ENCODE results near the gene NUDT7.

Gene NUDT7

GRCh38 chr16:77784441-77785372 is 62.4 kb downstream of the NUDT7 start:
- H3K27ac ChIP-seq (replicated peaks): no peak overlapping the region
- TF ChIP-seq SPI1 (IDR thresholded peaks at IDR 0.05; ENCODE audit: borderline replicate concordance, low read depth) (no peak), CTCF (IDR thresholded peaks at IDR 0.05; ENCODE audit: insufficient read depth, low read length) (no peak), REST (IDR thresholded peaks at IDR 0.05; ENCODE audit: insufficient replicate concordance, low read depth) (no peak), POLR2AphosphoS5 (IDR thresholded peaks at IDR 0.05; ENCODE audit: low read depth) (no peak), GABPA (IDR thresholded peaks at IDR 0.05; ENCODE audit: low read depth) (no peak)
- H3K4me3 ChIP-seq (replicated peaks; ENCODE audit: insufficient read depth, low read length): no peak overlapping the region
- no peak for DNase-seq (ENCODE audit: low read depth in 1 of 2, low spot score in 1 of 2)
- peaks cover 22% of the 10 kb centered on the region for H3K27me3 ChIP-seq (ENCODE audit: insufficient read depth, poor library complexity, severe bottlenecking)

GRCh38 chr16:77785373-77785764 is 63.1 kb downstream of the NUDT7 start:
- no peak overlapping the region for H3K4me3 ChIP-seq (replicated peaks; ENCODE audit: insufficient read depth, low read length)
- H3K27me3 ChIP-seq (ENCODE audit: insufficient read depth, poor library complexity, severe bottlenecking): peaks cover 28% of the 10 kb centered on the region
- TF ChIP-seq SPI1 (IDR thresholded peaks at IDR 0.05; ENCODE audit: borderline replicate concordance, low read depth): no peak
- TF ChIP-seq GABPA (IDR thresholded peaks at IDR 0.05; ENCODE audit: low read depth): no peak
- no peak for TF ChIP-seq POLR2AphosphoS5 (IDR thresholded peaks at IDR 0.05; ENCODE audit: low read depth)
- no peak for TF ChIP-seq CTCF (IDR thresholded peaks at IDR 0.05; ENCODE audit: insufficient read depth, low read length)
- TF ChIP-seq REST (IDR thresholded peaks at IDR 0.05; ENCODE audit: insufficient replicate concordance, low read depth): no peak
- H3K27ac ChIP-seq (replicated peaks): no peak overlapping the region
- no peak for DNase-seq (ENCODE audit: low read depth in 1 of 2, low spot score in 1 of 2)

- DNase-seq (ENCODE audit: low read depth in 1 of 2, low spot score in 1 of 2): no peak
- peaks cover 32% of the 10 kb centered on the region for H3K27me3 ChIP-seq (ENCODE audit: insufficient read depth, poor library complexity, severe bottlenecking)
- no peak for TF ChIP-seq GABPA (IDR thresholded peaks at IDR 0.05; ENCODE audit: low read depth)
- TF ChIP-seq SPI1 (IDR thresholded peaks at IDR 0.05; ENCODE audit: borderline replicate concordance, low read depth): no peak
- no peak overlapping the region for H3K27ac ChIP-seq (replicated peaks)
- no peak overlapping the region for H3K4me3 ChIP-seq (replicated peaks; ENCODE audit: insufficient read depth, low read length)
Observed at GRCh38 chr16:77786186-77786847, 64.0 kb downstream of the NUDT7 start.

GRCh38 chr16:77787452-77787851 is 65.1 kb downstream of the NUDT7 start:
- DNase-seq (ENCODE audit: low read depth in 1 of 2, low spot score in 1 of 2): no peak
- TF ChIP-seq GABPA (IDR thresholded peaks at IDR 0.05; ENCODE audit: low read depth) (no peak), SPI1 (IDR thresholded peaks at IDR 0.05; ENCODE audit: borderline replicate concordance, low read depth) (no peak), CTCF (IDR thresholded peaks at IDR 0.05; ENCODE audit: insufficient read depth, low read length) (no peak), REST (IDR thresholded peaks at IDR 0.05; ENCODE audit: insufficient replicate concordance, low read depth) (no peak), POLR2AphosphoS5 (IDR thresholded peaks at IDR 0.05; ENCODE audit: low read depth) (no peak)
- Histone ChIP-seq H3K4me3 (replicated peaks; ENCODE audit: insufficient read depth, low read length) (no peak overlapping the region), H3K27ac (replicated peaks) (no peak overlapping the region), H3K27me3 (ENCODE audit: insufficient read depth, poor library complexity, severe bottlenecking) (peaks cover 32% of the 10 kb centered on the region)
